CD14-positive monocyte (primary cell): ENCODE measurements around the gene ARMC6. TPM values are rescaled to one million over a fixed set of nuclear protein-coding genes. Genes with fewer than 3 reads are reported as not detected.

Experiments used
- DNase-seq, 3 donors: peaks; one replicate each; pipeline ENCODE4 v3.0.0-alpha.2; 2011 to 2022
- H2AFZ ChIP-seq: 2 replicates; pipeline ENCODE4 v1.6.0; 2012; ENCODE audit warnings: mild to moderate bottlenecking, low read depth, low read length, inconsistent platforms; ENCODE audit not compliant: insufficient read depth, poor library complexity, severe bottlenecking
- H3K27ac ChIP-seq, 2 donors: 1 replicate in 1 of 2; 2 replicates in 1 of 2; pipeline ENCODE4 v1.5.1; 2012 to 2013; ENCODE audit warnings: low read length in 2 of 2, control low read depth in 1 of 2, inconsistent platforms in 1 of 2, low read depth in 1 of 2, mild to moderate bottlenecking in 1 of 2
- H3K27me3 ChIP-seq, 2 donors: one replicate each; pipeline versions ENCODE4 v1.6.0 to v1.6.1; 2011 to 2013; ENCODE audit warnings: low read length in 2 of 2; ENCODE audit not compliant: control insufficient read depth in 2 of 2, insufficient read depth in 2 of 2
- H3K36me3 ChIP-seq, 2 donors: replicated peaks in 1 of 2; 1 replicate in 1 of 2; 2 replicates in 1 of 2; pipeline versions ENCODE4 v1.5.1 to v1.6.1; 2012 to 2013; ENCODE audit warnings: low read length in 2 of 2, control low read depth in 1 of 2, inconsistent platforms in 1 of 2, mild to moderate bottlenecking in 1 of 2; ENCODE audit not compliant: insufficient read depth in 2 of 2, control insufficient read depth in 1 of 2
- H3K4me1 ChIP-seq, 2 donors: 1 replicate in 1 of 2; 2 replicates in 1 of 2; pipeline versions ENCODE4 v1.5.1 to v1.6.1; 2012 to 2013; ENCODE audit warnings: low read length in 2 of 2, control low read depth in 1 of 2, inconsistent platforms in 1 of 2, mild to moderate bottlenecking in 1 of 2, moderate library complexity in 1 of 2; ENCODE audit not compliant: insufficient read depth in 2 of 2, control insufficient read depth in 1 of 2
- H3K4me2 ChIP-seq: replicated peaks from 2 replicates; pipeline ENCODE3; 2012; ENCODE audit warnings: low read length, moderate library complexity, mild to moderate bottlenecking; ENCODE audit not compliant: poor library complexity, severe bottlenecking; ENCODE audit errors: extremely low read depth
- H3K4me3 ChIP-seq, 3 experiments: fragments of 200-600 bp in 1 of 3; sonication (generic) in 1 of 3; replicated peaks in 1 of 3; 1 replicate in 2 of 3; 2 replicates in 1 of 3; pipeline ENCODE4 v1.5.1; 2011 to 2013; ENCODE audit warnings: low read length in 3 of 3, mild to moderate bottlenecking in 3 of 3, control low read depth in 2 of 3, low read depth in 2 of 3, inconsistent platforms in 1 of 3, moderate library complexity in 1 of 3
- H3K79me2 ChIP-seq: 2 replicates; pipeline ENCODE4 v1.6.0; 2012; ENCODE audit warnings: mild to moderate bottlenecking, control low read depth, inconsistent platforms, low read length, moderate library complexity; ENCODE audit not compliant: insufficient read depth
- H3K9ac ChIP-seq: 2 replicates; pipeline ENCODE4 v1.6.0; 2017; ENCODE audit warnings: low read length, mild to moderate bottlenecking; ENCODE audit not compliant: insufficient read depth, poor library complexity, severe bottlenecking
- H3K9me3 ChIP-seq, 2 donors: replicated peaks in 1 of 2; 1 replicate in 1 of 2; 2 replicates in 1 of 2; pipeline versions ENCODE4 v1.5.1 to v1.6.1; 2012 to 2013; ENCODE audit warnings: low read length in 2 of 2, control low read depth in 1 of 2; ENCODE audit not compliant: control insufficient read depth in 1 of 2, insufficient read depth in 1 of 2
- H4K20me1 ChIP-seq: 2 replicates; pipeline ENCODE4 v1.6.0; 2012; ENCODE audit warnings: mild to moderate bottlenecking, low read length, control low read depth, moderate library complexity; ENCODE audit not compliant: insufficient read depth
- H3K27ac Mint-ChIP-seq, 7 donors: one replicate each; pipeline ENCODE4 v1.8.0; 2020; ENCODE audit warnings: mild to moderate bottlenecking in 7 of 7, mixed read lengths in 7 of 7, moderate library complexity in 6 of 7, inconsistent platforms in 2 of 7
- H3K27me3 Mint-ChIP-seq, 3 donors: one replicate each; pipeline ENCODE4 v1.8.0; 2021 to 2022; ENCODE audit warnings: low read depth in 3 of 3, mild to moderate bottlenecking in 3 of 3, mixed read lengths in 3 of 3, moderate library complexity in 3 of 3, inconsistent platforms in 1 of 3
- H3K36me3 Mint-ChIP-seq, 2 donors: one replicate each; pipeline ENCODE4 v1.8.0; 2020; ENCODE audit warnings: mixed read lengths in 2 of 2, inconsistent platforms in 1 of 2, mild to moderate bottlenecking in 1 of 2
- H3K4me1 Mint-ChIP-seq: one replicate; pipeline ENCODE4 v1.8.0; 2020; ENCODE audit warnings: mild to moderate bottlenecking, mixed read lengths
- H3K4me3 Mint-ChIP-seq, 2 donors: one replicate each; pipeline ENCODE4 v1.8.0; 2020; ENCODE audit warnings: mild to moderate bottlenecking in 2 of 2, mixed read lengths in 2 of 2, moderate library complexity in 1 of 2
- H3K9me3 Mint-ChIP-seq, 7 donors: one replicate each; pipeline ENCODE4 v1.8.0; 2020 to 2022; ENCODE audit warnings: mixed read lengths in 7 of 7, mild to moderate bottlenecking in 6 of 7, moderate library complexity in 6 of 7, inconsistent platforms in 2 of 7
- WGBS: methylation state at CpG from one replicate; pipeline ENCODE4 v1.1.5; 2013; ENCODE audit warnings: missing lambda C conversion rate; ENCODE audit not compliant: insufficient coverage; 5-methylcytosine and 5-hydroxymethylcytosine counted together
- intact Hi-C, 2 donors: fragments of 100-400 bp; cut with micrococcal nuclease; formaldehyde crosslinking; loops; one replicate each; pipeline versions ENCODE4 v1.15.0 to v1.15.1; 2023
- polyA plus RNA-seq, 3 donors: library from polyadenylated mRNA; depleted of rRNA in 1 of 3; unstranded in 2 of 3; stranded (reverse) in 1 of 3; fragments of 300-500 nt in 2 of 3; fragments of >200 nt in 1 of 3; fragmentation: Illumina TruSeq in 2 of 3; gene quantifications; 1 replicate in 2 of 3; 2 replicates in 1 of 3; pipeline ENCODE4 v1.2.3, GENCODE V29; 2012 to 2021
- TF ChIP-seq, protein P1 (sequence below): fragments of 200-600 bp; IDR thresholded peaks from one replicate; pipeline ENCODE4 v1.8.0; 2022; ENCODE audit warnings: antibody characterized with exemption, mild to moderate bottlenecking

The ARMC6 gene
- polyA plus RNA-seq, 3 donors, result 22.3 to 29.6 (median 26.1) TPM

DNA sequence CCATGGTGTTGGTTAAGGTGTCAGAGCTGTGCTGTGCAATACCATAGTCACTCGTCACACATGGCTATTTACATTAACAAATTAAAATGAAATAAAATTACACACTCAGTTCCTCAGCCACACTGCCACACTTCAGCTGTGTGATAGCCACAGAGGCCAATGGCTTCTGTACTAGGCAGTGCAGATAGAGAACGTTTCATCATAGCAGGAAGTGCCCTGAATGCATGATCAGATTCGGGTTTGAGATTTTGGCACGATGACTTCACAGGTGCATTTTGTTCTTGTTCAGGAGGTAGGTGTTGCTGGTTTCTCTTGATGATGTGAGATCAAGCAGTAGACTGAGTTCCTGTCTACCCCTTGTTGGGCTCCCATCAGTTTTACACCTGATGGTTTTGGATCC is 6.5 kb downstream of the ARMC6 start:
- Mint-ChIP-seq H3K27ac (peak overlapping the region in 1 of 7 donors; percentile 56), H3K4me3 (no peak overlapping the region), H3K27me3 (peaks cover 0 to 2% (median 1%) of the 10 kb centered on the region in 3 donors), H3K4me1 (peaks cover 26% of the 10 kb centered on the region), H3K9me3 (no peaks in the 10 kb centered on the region), H3K36me3 (peaks cover 38 to 59% of the 10 kb centered on the region in 2 donors)
- H3K79me2 ChIP-seq, result peaks cover 76% of the 10 kb centered on the region
- H3K36me3 ChIP-seq, result peaks cover 24 to 64% of the 10 kb centered on the region in 2 donors
- H3K4me2 ChIP-seq, result no peak overlapping the region
- H3K4me1 ChIP-seq, result peaks cover 0 to 7% of the 10 kb centered on the region in 2 donors
- intact Hi-C loops, result no loop called here
- no peak overlapping the region for H3K4me3 ChIP-seq
- no peaks in the 10 kb centered on the region for H3K27me3 ChIP-seq
- DNase-seq, result no peak
- no peaks in the 10 kb centered on the region for H3K9me3 ChIP-seq
- H3K9ac ChIP-seq, result no peak overlapping the region
- peaks cover 29% of the 10 kb centered on the region for H4K20me1 ChIP-seq
- no peak overlapping the region for H3K27ac ChIP-seq
- TF ChIP-seq, protein P1, sequence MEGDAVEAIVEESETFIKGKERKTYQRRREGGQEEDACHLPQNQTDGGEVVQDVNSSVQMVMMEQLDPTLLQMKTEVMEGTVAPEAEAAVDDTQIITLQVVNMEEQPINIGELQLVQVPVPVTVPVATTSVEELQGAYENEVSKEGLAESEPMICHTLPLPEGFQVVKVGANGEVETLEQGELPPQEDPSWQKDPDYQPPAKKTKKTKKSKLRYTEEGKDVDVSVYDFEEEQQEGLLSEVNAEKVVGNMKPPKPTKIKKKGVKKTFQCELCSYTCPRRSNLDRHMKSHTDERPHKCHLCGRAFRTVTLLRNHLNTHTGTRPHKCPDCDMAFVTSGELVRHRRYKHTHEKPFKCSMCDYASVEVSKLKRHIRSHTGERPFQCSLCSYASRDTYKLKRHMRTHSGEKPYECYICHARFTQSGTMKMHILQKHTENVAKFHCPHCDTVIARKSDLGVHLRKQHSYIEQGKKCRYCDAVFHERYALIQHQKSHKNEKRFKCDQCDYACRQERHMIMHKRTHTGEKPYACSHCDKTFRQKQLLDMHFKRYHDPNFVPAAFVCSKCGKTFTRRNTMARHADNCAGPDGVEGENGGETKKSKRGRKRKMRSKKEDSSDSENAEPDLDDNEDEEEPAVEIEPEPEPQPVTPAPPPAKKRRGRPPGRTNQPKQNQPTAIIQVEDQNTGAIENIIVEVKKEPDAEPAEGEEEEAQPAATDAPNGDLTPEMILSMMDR, result no peak
- 25% methylated on average over 2 of the region's 4 CpGs for WGBS
- H2AFZ ChIP-seq, result no peak overlapping the region

DNA sequence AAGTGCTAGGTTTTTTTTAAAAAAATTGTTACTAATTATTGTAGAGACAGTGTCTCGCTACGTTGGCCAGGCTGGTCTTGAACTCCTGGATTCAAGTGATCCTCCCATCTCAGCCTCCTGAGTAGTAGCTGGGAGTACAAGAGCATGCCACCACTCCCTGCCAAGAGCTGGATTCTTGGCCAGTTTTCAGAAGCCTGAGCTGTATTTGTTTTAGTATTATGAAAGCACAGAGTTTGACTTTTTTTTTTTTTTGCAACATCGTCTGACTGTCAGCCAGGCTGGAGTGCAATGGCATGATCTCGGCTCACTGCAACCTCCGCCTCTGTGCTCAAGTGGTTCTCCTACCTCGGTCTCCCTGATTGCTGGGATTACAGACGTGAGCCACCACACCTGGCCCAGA is 7.0 kb downstream of the ARMC6 start:
- peak overlapping the region in 1 of 7 donors; percentile 56 for H3K27ac Mint-ChIP-seq
- H3K36me3 Mint-ChIP-seq, result peaks cover 42 to 64% of the 10 kb centered on the region in 2 donors
- H3K27ac ChIP-seq, result no peak overlapping the region

More for the DNA sequence above, 7.0 kb downstream of the ARMC6 start:
- Mint-ChIP-seq H3K27me3 (peaks cover 0 to 3% (median 1%) of the 10 kb centered on the region in 3 donors), H3K9me3 (no peaks in the 10 kb centered on the region), H3K4me1 (peaks cover 21% of the 10 kb centered on the region), H3K4me3 (no peak overlapping the region)
- Histone ChIP-seq H3K4me3 (no peak overlapping the region), H3K9ac (no peak overlapping the region), H3K9me3 (no peaks in the 10 kb centered on the region), H3K4me2 (no peak overlapping the region), H3K79me2 (peaks cover 71% of the 10 kb centered on the region), H3K4me1 (peaks cover 0 to 2% of the 10 kb centered on the region in 2 donors), H2AFZ (no peak overlapping the region), H4K20me1 (peaks cover 24% of the 10 kb centered on the region), H3K27me3 (no peaks in the 10 kb centered on the region), H3K36me3 (peaks cover 24 to 68% of the 10 kb centered on the region in 2 donors)
- intact Hi-C loops, result no loop called here
- 94% methylated on average over 2 of the region's 7 CpGs for WGBS
- no peak for DNase-seq
- TF ChIP-seq, protein P1, result no peak
